Embryonic facial prominence (tissue), 1 donor: ENCODE results near the gene NPM1.
"Not testable (repeated sequence)": the region's sequence is repeated elsewhere in the genome, so short reads cannot be mapped to it uniquely, and the experiment has no call there.

ENCODE experiments used
- DNase-seq: peaks from one replicate; pipeline ENCODE4 v3.0.0-alpha.2; 2016; ENCODE audit errors: extremely low spot score

NPM1 gene

DNA sequence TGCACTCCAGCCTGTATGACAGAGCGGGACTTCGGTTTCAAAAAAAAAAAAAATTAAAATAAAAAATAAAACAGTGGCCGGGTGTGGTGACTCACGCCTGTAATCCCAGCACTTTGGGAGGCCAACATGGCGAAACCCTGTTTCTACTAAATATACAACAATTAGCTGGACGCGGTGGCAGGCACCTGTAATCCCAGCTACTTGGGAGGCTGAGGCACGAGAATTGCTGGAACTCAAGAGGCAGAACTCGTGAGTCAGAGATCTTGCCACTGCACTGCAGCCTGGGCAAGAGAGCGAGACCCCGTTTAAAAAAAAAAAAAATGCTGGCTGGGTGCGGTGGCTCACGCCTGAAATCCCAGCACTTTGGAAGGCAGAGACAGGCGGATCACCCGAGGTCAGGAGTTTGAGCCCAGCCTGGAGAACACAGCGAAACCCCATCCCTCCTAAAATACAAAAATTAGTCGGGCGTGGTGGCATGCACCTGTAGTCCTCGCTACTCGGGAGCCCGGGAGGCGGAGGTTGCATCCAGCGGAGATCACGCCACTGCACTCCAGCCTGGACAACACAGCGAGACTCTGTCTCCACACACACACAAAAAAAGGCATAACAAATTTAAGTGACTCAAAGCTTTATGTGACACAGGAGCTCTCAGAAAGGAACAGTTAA, 1.5 kb upstream of the NPM1 start:
- DNase-seq, result no peak

GRCh38 chr5:171386861-171387344, 746 bp upstream of the NPM1 start:
- peak; percentile 39 for DNase-seq

DNA sequence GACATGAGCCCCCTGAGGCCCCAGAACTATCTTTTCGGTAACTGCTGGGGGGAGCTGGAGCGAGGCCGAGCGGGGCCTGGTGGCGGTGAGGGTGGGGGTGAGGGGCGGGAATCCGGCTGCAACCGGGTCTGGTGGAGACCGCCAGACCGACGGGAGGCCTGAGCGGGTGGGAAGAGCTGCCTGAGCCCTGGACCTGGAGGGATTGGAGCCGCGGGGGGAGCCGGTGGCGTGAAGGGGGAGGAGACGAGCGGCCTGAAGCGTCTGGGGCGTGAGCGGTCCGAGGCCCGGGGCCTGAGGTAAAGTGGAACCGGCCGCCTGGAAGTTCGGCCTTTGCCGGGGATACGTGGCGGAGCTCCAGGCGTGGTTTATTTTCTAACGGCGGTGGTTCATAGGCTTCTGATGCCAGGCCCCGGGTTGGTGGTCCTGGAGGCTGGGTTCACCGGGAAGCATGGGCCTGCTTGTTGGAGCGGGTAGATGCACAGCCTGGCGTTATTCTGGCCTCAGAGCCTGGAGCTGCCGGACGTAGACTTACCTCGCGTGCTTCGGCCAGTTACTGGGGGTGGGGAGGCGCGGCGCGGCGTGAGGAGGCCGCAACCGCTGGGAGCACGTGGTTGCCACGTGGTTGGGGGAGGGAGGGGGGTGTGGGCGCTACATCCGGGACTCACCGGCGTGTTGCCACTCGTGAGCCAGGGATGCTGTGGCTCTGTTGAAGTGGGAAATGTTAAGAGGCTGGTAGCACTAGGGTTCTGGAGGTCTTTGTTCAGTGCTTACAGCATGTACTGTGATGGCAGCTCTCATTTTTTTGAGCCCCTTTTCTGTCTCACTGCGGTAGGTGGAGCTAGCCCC, 544 bp downstream of the NPM1 start:
- DNase-seq, result peak; percentile 36

DNA sequence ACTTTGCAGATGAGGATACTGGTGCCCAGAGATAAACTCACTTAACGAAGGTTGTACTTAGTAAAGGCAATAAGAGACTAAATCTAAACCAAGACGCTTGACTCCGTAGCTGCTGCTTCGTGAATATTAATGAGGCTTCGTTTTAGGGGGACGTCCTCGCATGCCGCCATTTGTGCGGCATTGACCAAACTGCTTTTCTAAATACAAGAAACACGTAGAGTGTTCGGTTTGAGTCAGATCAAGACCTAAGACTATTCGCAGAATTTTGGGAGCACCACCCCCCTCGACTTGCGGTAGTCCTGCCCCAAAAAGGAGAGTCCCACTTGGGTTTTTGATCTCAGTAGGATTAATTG, 1.1 kb downstream of the NPM1 start:
- DNase-seq, result no peak

GRCh38 chr5:171390883-171391677, 3.4 kb downstream of the NPM1 start:
- DNase-seq, result no peak

DNA sequence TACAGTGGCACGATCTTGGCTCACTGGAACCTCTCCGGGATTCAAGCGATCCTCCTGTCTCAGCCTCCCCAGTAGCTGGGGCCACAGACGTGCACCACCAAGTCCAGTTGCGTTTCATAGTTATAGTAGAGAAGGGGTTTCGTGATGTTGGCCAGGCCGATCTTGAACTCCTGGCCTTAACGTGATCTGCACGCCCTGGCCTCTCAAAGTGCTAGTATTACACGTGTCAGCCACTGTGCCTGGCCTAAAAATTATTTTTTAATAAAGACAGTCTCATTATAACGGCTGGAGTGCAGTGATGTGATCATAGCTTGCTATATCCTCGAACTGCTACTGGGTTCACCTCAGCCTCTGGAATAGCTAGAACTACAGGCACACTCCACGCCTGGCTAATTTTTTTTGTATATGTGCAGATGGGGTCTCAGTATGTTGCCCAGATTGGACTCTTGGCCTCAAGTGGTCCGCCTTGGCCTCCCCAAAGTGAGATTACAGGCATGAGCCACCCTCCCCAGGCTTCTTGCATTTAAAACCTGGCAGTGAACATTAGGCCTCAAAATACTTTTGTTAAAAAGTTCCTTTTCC, 4.4 kb downstream of the NPM1 start:
- no peak for DNase-seq

DNA sequence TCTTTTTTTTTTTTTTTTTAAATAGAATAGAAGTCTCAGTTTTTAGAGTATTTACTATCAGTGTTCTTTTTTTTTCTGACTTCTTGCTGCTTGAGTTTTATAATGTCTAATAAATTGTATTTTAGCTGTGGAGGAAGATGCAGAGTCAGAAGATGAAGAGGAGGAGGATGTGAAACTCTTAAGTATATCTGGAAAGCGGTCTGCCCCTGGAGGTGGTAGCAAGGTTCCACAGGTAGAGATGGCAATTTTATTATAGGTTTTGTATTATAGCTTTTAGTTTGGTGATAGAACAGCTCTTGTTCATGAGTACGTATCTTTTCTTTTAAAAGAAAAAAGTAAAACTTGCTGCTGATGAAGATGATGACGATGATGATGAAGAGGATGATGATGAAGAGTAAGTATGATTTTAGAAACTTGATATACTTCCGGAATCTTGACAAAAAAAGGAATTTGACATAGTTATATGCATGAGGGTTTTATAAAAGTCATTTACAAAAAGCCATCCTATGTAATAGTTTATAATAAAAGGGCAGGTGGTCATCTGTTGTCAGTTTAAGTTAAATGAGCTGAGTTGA, 5.0 kb downstream of the NPM1 start:
- no peak for DNase-seq

DNA sequence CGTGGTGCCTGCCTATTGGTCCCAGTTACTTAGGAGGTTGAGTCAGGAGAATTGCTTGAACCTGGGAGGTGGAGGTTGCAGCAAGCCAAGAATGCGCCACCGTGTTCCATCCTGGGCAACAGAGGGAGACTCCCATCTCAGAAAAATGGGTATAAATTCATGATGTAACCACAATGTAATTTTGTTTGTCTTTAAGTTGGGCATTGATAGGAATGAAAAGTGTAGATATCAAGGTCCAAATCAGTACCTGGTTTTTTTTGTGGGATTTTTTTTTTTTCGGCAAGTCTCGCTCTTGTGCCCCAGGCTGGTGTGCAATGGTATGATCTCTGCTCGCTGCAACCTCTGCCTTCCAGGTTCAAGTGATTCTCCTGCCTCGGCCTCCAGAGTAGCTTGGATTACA, 7.4 kb downstream of the NPM1 start:
- DNase-seq, result no peak

- DNase-seq, result not testable (repeated sequence)
Measured at GRCh38 chr5:171396583-171396982, 8.9 kb downstream of the NPM1 start.

DNA sequence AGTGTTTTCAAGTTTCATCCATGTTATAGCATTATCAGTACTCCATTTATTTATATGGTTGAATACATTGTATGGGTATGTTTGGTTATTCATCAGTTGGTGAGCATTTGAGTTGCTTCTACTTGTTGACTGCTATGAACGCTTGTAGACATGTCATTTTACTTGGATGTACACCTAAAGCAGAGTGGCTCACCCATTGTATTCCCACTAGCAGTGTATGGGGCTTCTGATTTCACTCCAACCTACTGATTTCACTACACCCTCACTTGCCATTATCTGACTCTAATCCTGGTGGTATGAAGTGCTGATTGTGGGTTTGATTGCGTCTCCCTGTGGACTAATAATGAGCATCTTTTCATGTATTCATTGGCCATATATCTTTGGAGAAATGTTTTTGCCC, 9.5 kb downstream of the NPM1 start:
- DNase-seq, result no peak

- DNase-seq, result no peak
Measured at GRCh38 chr5:171397599-171397998, 9.9 kb downstream of the NPM1 start.

DNA sequence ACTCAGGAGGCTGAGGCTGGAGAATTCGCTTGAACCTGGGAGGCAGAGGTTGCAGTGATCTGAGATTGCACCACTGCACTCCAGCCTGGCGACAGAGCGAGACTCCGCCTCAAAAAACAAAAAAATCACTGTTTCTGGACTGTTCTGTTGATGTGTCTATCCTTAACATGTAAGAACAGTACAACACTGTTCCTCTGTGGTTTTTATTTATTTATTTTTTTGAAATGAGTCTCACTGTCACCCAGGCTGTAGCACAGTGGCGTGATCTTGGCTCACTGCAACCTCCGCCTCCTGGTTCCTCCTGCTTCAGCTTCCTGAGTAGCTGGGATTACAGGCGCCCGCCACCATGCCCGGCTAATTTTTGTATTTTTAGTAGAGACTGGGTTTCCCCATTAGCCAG, 11.0 kb downstream of the NPM1 start:
- not testable (repeated sequence) for DNase-seq

GRCh38 chr5:171400169-171400568, 12.5 kb downstream of the NPM1 start:
- DNase-seq, result no peak

GRCh38 chr5:171401167-171401947, 13.7 kb downstream of the NPM1 start:
- DNase-seq, result no peak

DNA sequence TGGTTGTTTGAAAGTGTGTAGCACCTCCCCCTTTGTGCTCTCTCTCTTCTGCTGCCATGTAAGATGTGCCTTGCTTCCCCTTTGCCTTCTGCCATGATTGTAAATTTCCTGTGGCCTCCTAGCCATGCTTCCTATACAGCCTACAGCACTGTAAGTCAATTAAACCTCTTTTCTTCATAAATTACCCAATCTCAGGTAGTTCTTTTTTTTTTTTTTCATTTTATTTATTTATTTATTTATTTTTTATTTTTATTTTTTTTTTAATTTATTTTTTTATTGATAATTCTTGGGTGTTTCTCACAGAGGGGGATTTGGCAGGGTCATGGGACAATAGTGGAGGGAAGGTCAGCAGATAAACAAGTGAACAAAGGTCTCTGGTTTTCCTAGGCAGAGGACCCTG, 15.1 kb downstream of the NPM1 start:
- DNase-seq, result not testable (repeated sequence)

DNA sequence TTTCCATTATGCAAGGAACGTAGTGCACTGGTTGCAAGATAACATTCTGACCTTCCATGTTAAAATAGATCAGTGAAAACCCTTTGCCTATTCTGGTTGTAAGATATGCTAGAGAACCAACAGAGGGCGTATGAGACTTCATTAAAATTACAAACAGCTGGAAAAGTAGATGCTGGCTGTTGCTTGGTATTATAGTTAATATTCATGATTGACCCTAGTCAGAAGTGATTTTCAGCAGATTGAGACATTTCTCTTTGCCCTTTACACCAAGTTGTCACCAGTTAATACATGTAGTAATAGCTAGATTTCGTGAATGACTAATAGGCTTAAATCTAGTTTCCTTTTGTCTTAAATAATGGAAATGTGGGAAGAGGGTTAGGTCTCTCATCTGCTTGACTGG, 18.0 kb downstream of the NPM1 start:
- no peak for DNase-seq

- no peak for DNase-seq
Measured at GRCh38 chr5:171407234-171407633, 19.6 kb downstream of the NPM1 start.

- DNase-seq, result no peak
Measured at GRCh38 chr5:171409164-171410136, 21.8 kb downstream of the NPM1 start.

DNA sequence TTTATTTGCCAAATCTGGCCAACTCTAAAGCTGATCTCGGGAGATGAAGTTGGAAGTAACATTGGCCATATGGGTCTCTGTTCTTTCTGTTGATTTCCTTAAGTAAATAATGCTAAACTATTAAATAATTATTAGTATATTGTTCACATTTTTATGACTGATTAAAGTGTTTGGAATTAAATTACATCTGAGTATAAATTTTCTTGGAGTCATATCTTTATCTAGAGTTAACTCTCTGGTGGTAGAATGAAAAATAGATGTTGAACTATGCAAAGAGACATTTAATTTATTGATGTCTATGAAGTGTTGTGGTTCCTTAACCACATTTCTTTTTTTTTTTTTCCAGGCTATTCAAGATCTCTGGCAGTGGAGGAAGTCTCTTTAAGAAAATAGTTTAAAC, 22.5 kb downstream of the NPM1 start:
- no peak for DNase-seq

DNA sequence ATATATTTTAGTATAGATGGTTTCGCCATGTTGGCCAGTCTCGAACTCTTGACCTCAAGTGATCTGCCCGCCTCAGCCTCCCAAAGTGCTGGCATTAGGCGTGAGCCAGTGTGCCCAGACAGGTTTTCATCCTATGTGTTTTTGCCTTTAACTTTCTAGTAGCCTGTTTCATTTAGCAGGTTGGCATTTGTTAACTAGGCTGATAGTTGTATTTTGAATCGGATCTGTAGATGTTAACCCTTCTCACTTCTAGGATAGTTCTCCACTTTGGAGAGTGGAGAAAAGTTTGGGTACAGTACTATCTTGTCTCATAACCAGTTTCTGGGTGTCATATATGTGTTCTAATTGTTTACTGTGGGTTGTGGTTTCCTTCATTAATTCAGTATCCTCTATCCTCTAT, 24.5 kb downstream of the NPM1 start:
- no peak for DNase-seq
